ENCODE results near the gene RANBP1.

- TF ChIP-seq CTCF (IDR thresholded peaks at IDR 0.05; ENCODE audit: borderline replicate concordance, extremely low read depth, low read length, poor library complexity, severe bottlenecking) = no peak
- no peak for TF ChIP-seq EZH2 (IDR thresholded peaks at IDR 0.05; ENCODE audit: borderline replicate concordance, low read depth, low read length, severe bottlenecking)
Observed at GRCh38 chr22:20079745-20080444, 36.0 kb upstream of the RANBP1 start, which contains the start of gene DGCR8.
